ENCODE data around the gene PSTK. TPM values are rescaled to one million over a fixed set of nuclear protein-coding genes. Genes with fewer than 3 reads are reported as not detected.

PSTK gene
- total RNA-seq, 1 experiment from 2014 or later: 4.4 TPM

DNA sequence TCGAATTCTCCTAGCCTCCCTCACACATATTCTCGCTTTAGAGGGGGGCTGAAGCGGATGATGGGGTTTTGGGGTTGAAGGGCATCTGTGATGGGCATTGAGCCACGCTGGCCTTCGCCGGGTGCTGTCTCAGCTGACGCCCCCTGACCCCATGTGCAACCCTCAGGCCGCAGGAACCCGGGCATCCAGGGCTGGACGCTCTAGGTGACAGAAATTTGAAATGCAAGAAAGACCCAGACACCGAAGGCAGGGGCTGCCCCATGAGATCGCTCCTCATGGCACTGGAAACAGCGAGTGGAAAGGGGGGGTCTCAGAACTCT is 25.5 kb upstream of the PSTK start:
- ChIA-PET CTCF (interaction anchor here (1.4 kb wide), 1 partner anchor 25 kb away, joined by 7 read pairs; the partner anchor contains the start of gene PSTK), RAD21 (ENCODE audit: low non-redundant PET in 1 of 2, low total read pairs in 2 of 2, uncharacterized antibody in 2 of 2, unreplicated experiment in 2 of 2) (no interaction called here), POLR2A (no interaction called here)
- no peak for DNase-seq (ENCODE audit: low read depth, low spot score)
- no peak for ATAC-seq
- H4K20me1 ChIP-seq (ENCODE audit: insufficient read depth): no peaks in the 10 kb centered on the region
- H3K9me3 ChIP-seq (ENCODE audit: control insufficient read depth in 1 of 2, insufficient read depth in 1 of 2, low read depth in 1 of 2, low read length in 2 of 2): peaks cover 0 to 7% of the 10 kb centered on the region in 2 experiments; a peak in 1 of 4 replicates
- TSS peak; percentile 63 for BruUV-seq (replicated peaks)
- no peak overlapping the region for H3K9ac ChIP-seq (ENCODE audit: low read length)
- intact Hi-C loops (cut with micrococcal nuclease): loop anchor here (1.0 kb wide), 2 partner anchors 26 to 54 kb away; partner anchors contain the start of genes IKZF5 and PSTK
- peaks cover 0 to 16% of the 10 kb centered on the region in 2 experiments; a peak in 2 of 4 replicates for H3K4me1 ChIP-seq (ENCODE audit: control insufficient read depth in 1 of 2, insufficient read depth in 2 of 2, low read length in 2 of 2)
- H3K4me2 ChIP-seq (ENCODE audit: low read length): peak overlapping the region; percentile 90
- H3K27ac ChIP-seq (ENCODE audit: low read depth, low read length): no peak overlapping the region
- TF ChIP-seq CBX3 (IDR thresholded peaks at IDR 0.05; ENCODE audit: low read depth): no peak
- TF ChIP-seq, protein P1, sequence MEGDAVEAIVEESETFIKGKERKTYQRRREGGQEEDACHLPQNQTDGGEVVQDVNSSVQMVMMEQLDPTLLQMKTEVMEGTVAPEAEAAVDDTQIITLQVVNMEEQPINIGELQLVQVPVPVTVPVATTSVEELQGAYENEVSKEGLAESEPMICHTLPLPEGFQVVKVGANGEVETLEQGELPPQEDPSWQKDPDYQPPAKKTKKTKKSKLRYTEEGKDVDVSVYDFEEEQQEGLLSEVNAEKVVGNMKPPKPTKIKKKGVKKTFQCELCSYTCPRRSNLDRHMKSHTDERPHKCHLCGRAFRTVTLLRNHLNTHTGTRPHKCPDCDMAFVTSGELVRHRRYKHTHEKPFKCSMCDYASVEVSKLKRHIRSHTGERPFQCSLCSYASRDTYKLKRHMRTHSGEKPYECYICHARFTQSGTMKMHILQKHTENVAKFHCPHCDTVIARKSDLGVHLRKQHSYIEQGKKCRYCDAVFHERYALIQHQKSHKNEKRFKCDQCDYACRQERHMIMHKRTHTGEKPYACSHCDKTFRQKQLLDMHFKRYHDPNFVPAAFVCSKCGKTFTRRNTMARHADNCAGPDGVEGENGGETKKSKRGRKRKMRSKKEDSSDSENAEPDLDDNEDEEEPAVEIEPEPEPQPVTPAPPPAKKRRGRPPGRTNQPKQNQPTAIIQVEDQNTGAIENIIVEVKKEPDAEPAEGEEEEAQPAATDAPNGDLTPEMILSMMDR (IDR thresholded peaks at IDR 0.05 in 2 of 3, conservative IDR thresholded peaks at IDR 0.05 in 1 of 3; ENCODE audit: borderline replicate concordance in 1 of 3, insufficient read depth in 1 of 3, low read depth in 2 of 3, low read length in 2 of 3): no peak
- no peak for TF ChIP-seq POLR2A (IDR thresholded peaks at IDR 0.05; ENCODE audit: borderline replicate concordance, extremely low read depth, insufficient read depth, insufficient read length)
- TF ChIP-seq SIN3A (IDR thresholded peaks at IDR 0.05; ENCODE audit: low read depth): no peak
- no peak for TF ChIP-seq CEBPB (IDR thresholded peaks at IDR 0.05; ENCODE audit: low read depth)
- TF ChIP-seq RAD21 (IDR thresholded peaks at IDR 0.05; ENCODE audit: low read depth): no peak
- TF ChIP-seq POLR2AphosphoS5 (IDR thresholded peaks at IDR 0.05; ENCODE audit: low read depth, low read length): no peak
- TF ChIP-seq, protein P2, sequence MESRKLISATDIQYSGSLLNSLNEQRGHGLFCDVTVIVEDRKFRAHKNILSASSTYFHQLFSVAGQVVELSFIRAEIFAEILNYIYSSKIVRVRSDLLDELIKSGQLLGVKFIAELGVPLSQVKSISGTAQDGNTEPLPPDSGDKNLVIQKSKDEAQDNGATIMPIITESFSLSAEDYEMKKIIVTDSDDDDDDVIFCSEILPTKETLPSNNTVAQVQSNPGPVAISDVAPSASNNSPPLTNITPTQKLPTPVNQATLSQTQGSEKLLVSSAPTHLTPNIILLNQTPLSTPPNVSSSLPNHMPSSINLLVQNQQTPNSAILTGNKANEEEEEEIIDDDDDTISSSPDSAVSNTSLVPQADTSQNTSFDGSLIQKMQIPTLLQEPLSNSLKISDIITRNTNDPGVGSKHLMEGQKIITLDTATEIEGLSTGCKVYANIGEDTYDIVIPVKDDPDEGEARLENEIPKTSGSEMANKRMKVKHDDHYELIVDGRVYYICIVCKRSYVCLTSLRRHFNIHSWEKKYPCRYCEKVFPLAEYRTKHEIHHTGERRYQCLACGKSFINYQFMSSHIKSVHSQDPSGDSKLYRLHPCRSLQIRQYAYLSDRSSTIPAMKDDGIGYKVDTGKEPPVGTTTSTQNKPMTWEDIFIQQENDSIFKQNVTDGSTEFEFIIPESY (IDR thresholded peaks at IDR 0.05; ENCODE audit: extremely low read depth, insufficient replicate concordance, low read length): no peak
- TF ChIP-seq YY1 (IDR thresholded peaks at IDR 0.05; ENCODE audit: extremely low read depth, insufficient replicate concordance, low read depth, low read length): no peak
- TF ChIP-seq EZH2phosphoT487 (IDR thresholded peaks at IDR 0.05; ENCODE audit: borderline replicate concordance): no peak
- TF ChIP-seq EZH2 (IDR thresholded peaks at IDR 0.05): no peak
- TF ChIP-seq, protein P3, sequence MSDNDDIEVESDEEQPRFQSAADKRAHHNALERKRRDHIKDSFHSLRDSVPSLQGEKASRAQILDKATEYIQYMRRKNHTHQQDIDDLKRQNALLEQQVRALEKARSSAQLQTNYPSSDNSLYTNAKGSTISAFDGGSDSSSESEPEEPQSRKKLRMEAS (IDR thresholded peaks at IDR 0.05): no peak
- TF ChIP-seq, protein P4, sequence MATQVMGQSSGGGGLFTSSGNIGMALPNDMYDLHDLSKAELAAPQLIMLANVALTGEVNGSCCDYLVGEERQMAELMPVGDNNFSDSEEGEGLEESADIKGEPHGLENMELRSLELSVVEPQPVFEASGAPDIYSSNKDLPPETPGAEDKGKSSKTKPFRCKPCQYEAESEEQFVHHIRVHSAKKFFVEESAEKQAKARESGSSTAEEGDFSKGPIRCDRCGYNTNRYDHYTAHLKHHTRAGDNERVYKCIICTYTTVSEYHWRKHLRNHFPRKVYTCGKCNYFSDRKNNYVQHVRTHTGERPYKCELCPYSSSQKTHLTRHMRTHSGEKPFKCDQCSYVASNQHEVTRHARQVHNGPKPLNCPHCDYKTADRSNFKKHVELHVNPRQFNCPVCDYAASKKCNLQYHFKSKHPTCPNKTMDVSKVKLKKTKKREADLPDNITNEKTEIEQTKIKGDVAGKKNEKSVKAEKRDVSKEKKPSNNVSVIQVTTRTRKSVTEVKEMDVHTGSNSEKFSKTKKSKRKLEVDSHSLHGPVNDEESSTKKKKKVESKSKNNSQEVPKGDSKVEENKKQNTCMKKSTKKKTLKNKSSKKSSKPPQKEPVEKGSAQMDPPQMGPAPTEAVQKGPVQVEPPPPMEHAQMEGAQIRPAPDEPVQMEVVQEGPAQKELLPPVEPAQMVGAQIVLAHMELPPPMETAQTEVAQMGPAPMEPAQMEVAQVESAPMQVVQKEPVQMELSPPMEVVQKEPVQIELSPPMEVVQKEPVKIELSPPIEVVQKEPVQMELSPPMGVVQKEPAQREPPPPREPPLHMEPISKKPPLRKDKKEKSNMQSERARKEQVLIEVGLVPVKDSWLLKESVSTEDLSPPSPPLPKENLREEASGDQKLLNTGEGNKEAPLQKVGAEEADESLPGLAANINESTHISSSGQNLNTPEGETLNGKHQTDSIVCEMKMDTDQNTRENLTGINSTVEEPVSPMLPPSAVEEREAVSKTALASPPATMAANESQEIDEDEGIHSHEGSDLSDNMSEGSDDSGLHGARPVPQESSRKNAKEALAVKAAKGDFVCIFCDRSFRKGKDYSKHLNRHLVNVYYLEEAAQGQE (IDR thresholded peaks at IDR 0.05; ENCODE audit: low read depth): no peak
- TF ChIP-seq TCF7L2 (IDR thresholded peaks at IDR 0.05; ENCODE audit: borderline replicate concordance, extremely low read depth, insufficient read depth, insufficient read length): no peak
- TF ChIP-seq ZFX (IDR thresholded peaks at IDR 0.05): no peak
- peak overlapping the region; percentile 40 for H2AFZ ChIP-seq (ENCODE audit: low read depth, low read length, poor library complexity, severe bottlenecking)
- 0 out of 4 replicates have a peak, but pooled peaks cover 0 to 3% of the 10 kb centered on the region in 2 experiments for H3K36me3 ChIP-seq (ENCODE audit: control insufficient read depth in 1 of 2, insufficient read depth in 2 of 2, low read length in 2 of 2)
- 0 out of 2 replicates have a peak, but pooled peaks cover 4% of the 10 kb centered on the region for H3K79me2 ChIP-seq (ENCODE audit: insufficient read depth, low read length)
- peak overlapping the region in 1 of 2 experiments; percentile 83; a peak in 1 of 4 replicates for H3K4me3 ChIP-seq (replicated peaks in 1 of 2; ENCODE audit: low read depth in 1 of 2, low read length in 2 of 2)
- no peaks in the 10 kb centered on the region for H3K27me3 ChIP-seq (ENCODE audit: insufficient read depth, low read length)
- H3K9me2 ChIP-seq (ENCODE audit: insufficient read depth): no peaks in the 10 kb centered on the region
